SJCRH30 (cell line): Measurements from ENCODE around the gene COPS3. TPM values are rescaled to one million over a fixed set of nuclear protein-coding genes. Genes with fewer than 3 reads are reported as not detected.

Source experiments
- DNase-seq, 2 experiments: peaks; one replicate each; pipeline ENCODE4 v3.0.0-alpha.2; 2015 to 2020
- H3K27ac ChIP-seq: fragments of 250-450 bp; sonication (Bioruptor Pico); 2 replicates; pipeline ENCODE4 v1.5.1; 2020; ENCODE audit warnings: mild to moderate bottlenecking, moderate library complexity
- H3K27me3 ChIP-seq: fragments of 250-450 bp; sonication (Bioruptor Pico); 2 replicates; pipeline ENCODE4 v1.5.1; 2020; ENCODE audit warnings: mild to moderate bottlenecking, moderate library complexity
- H3K36me3 ChIP-seq: fragments of 250-450 bp; sonication (Bioruptor Pico); 2 replicates; pipeline ENCODE4 v1.5.1; 2020; ENCODE audit warnings: mild to moderate bottlenecking, moderate library complexity
- H3K4me1 ChIP-seq: fragments of 250-450 bp; sonication (Bioruptor Pico); 2 replicates; pipeline ENCODE4 v1.5.1; 2020; ENCODE audit warnings: mild to moderate bottlenecking, moderate library complexity
- H3K4me3 ChIP-seq: fragments of 250-450 bp; sonication (Bioruptor Pico); 2 replicates; pipeline ENCODE4 v1.5.1; 2020; ENCODE audit warnings: mild to moderate bottlenecking, moderate library complexity
- H3K9me3 ChIP-seq: fragments of 250-450 bp; sonication (Bioruptor Pico); replicated peaks from 2 replicates; pipeline ENCODE4 v1.5.1; 2020; ENCODE audit warnings: mild to moderate bottlenecking, moderate library complexity
- total RNA-seq: library from RNA; depleted of rRNA; stranded (reverse); fragments of >200 nt; shearing (Covaris generic); gene quantifications from 2 replicates; pipeline ENCODE4 v1.2.3, GENCODE V29; 2014

The COPS3 gene
- total RNA-seq, 1 experiment from 2014 or later: 395 TPM

- Histone ChIP-seq H3K4me3 (no peak overlapping the region), H3K27me3 (no peaks in the 10 kb centered on the region), H3K9me3 (no peaks in the 10 kb centered on the region), H3K4me1 (no peaks in the 10 kb centered on the region), H3K27ac (no peak overlapping the region), H3K36me3 (peaks cover 98% of the 10 kb centered on the region)
- DNase-seq: no peak
Observed at GRCh38 chr17:17226451-17227265, 54.4 kb downstream of the COPS3 start.

GRCh38 chr17:17225901-17226300, 55.1 kb downstream of the COPS3 start:
- peaks cover 98% of the 10 kb centered on the region for H3K36me3 ChIP-seq
- H3K27me3 ChIP-seq: no peaks in the 10 kb centered on the region

GRCh38 chr17:17224137-17224536, 56.9 kb downstream of the COPS3 start:
- H3K27me3 ChIP-seq: no peaks in the 10 kb centered on the region
- H3K9me3 ChIP-seq: no peaks in the 10 kb centered on the region
- H3K4me1 ChIP-seq: no peaks in the 10 kb centered on the region
- DNase-seq: no peak
- no peak overlapping the region for H3K27ac ChIP-seq
- H3K4me3 ChIP-seq: no peak overlapping the region
- H3K36me3 ChIP-seq: peaks cover 96% of the 10 kb centered on the region

More at GRCh38 chr17:17225901-17226300, 55.1 kb downstream of the COPS3 start:
- no peak overlapping the region for H3K27ac ChIP-seq
- no peaks in the 10 kb centered on the region for H3K9me3 ChIP-seq
- no peaks in the 10 kb centered on the region for H3K4me1 ChIP-seq
- H3K4me3 ChIP-seq: no peak overlapping the region
- no peak for DNase-seq

GRCh38 chr17:17223736-17224135, 57.3 kb downstream of the COPS3 start:
- H3K27me3 ChIP-seq: no peaks in the 10 kb centered on the region

GRCh38 chr17:17221329-17221728, 59.7 kb downstream of the COPS3 start:
- DNase-seq: no peak
- Histone ChIP-seq H3K36me3 (peaks cover 95% of the 10 kb centered on the region), H3K4me1 (no peaks in the 10 kb centered on the region), H3K27ac (no peak overlapping the region), H3K27me3 (no peaks in the 10 kb centered on the region), H3K4me3 (no peak overlapping the region), H3K9me3 (no peaks in the 10 kb centered on the region)

More at GRCh38 chr17:17223736-17224135, 57.3 kb downstream of the COPS3 start:
- Histone ChIP-seq H3K4me1 (no peaks in the 10 kb centered on the region), H3K36me3 (peaks cover 95% of the 10 kb centered on the region), H3K9me3 (no peaks in the 10 kb centered on the region), H3K4me3 (no peak overlapping the region), H3K27ac (no peak overlapping the region)
- DNase-seq: no peak

GRCh38 chr17:17220529-17220928, 60.5 kb downstream of the COPS3 start:
- Histone ChIP-seq H3K4me3 (no peak overlapping the region), H3K27ac (no peak overlapping the region), H3K27me3 (no peaks in the 10 kb centered on the region), H3K4me1 (no peaks in the 10 kb centered on the region), H3K36me3 (peaks cover 95% of the 10 kb centered on the region), H3K9me3 (no peaks in the 10 kb centered on the region)
- DNase-seq: no peak

- no peak overlapping the region for H3K27ac ChIP-seq
- H3K4me1 ChIP-seq: no peaks in the 10 kb centered on the region
- no peaks in the 10 kb centered on the region for H3K27me3 ChIP-seq
- H3K36me3 ChIP-seq: peaks cover 93% of the 10 kb centered on the region
- H3K9me3 ChIP-seq: no peaks in the 10 kb centered on the region
- H3K4me3 ChIP-seq: no peak overlapping the region
- no peak for DNase-seq
Observed at GRCh38 chr17:17217995-17218394, 63.1 kb downstream of the COPS3 start.

- H3K27me3 ChIP-seq: no peaks in the 10 kb centered on the region
- peaks cover 93% of the 10 kb centered on the region for H3K36me3 ChIP-seq
- H3K9me3 ChIP-seq: no peaks in the 10 kb centered on the region
- H3K27ac ChIP-seq: no peak overlapping the region
- no peaks in the 10 kb centered on the region for H3K4me1 ChIP-seq
- H3K4me3 ChIP-seq: no peak overlapping the region
- no peak for DNase-seq
Observed at GRCh38 chr17:17216776-17217175, 64.3 kb downstream of the COPS3 start.

- Histone ChIP-seq H3K27ac (no peak overlapping the region), H3K9me3 (no peaks in the 10 kb centered on the region), H3K27me3 (no peaks in the 10 kb centered on the region), H3K36me3 (peaks cover 93% of the 10 kb centered on the region), H3K4me1 (no peaks in the 10 kb centered on the region), H3K4me3 (no peak overlapping the region)
- DNase-seq: no peak
Observed at GRCh38 chr17:17216236-17216635, 64.8 kb downstream of the COPS3 start.

- Histone ChIP-seq H3K4me1 (no peaks in the 10 kb centered on the region), H3K27me3 (no peaks in the 10 kb centered on the region), H3K36me3 (peaks cover 93% of the 10 kb centered on the region), H3K27ac (no peak overlapping the region), H3K9me3 (no peaks in the 10 kb centered on the region), H3K4me3 (no peak overlapping the region)
- DNase-seq: no peak
Observed at GRCh38 chr17:17215575-17215974, 65.5 kb downstream of the COPS3 start.

- Histone ChIP-seq H3K27me3 (no peaks in the 10 kb centered on the region), H3K4me1 (no peaks in the 10 kb centered on the region), H3K27ac (no peak overlapping the region), H3K9me3 (no peaks in the 10 kb centered on the region), H3K4me3 (no peak overlapping the region), H3K36me3 (peaks cover 87% of the 10 kb centered on the region)
- DNase-seq: no peak
Observed at GRCh38 chr17:17214646-17215436, 66.2 kb downstream of the COPS3 start.

GRCh38 chr17:17213775-17214174, 67.3 kb downstream of the COPS3 start:
- Histone ChIP-seq H3K36me3 (peaks cover 79% of the 10 kb centered on the region), H3K4me1 (no peaks in the 10 kb centered on the region), H3K27me3 (no peaks in the 10 kb centered on the region), H3K4me3 (no peak overlapping the region), H3K9me3 (no peaks in the 10 kb centered on the region), H3K27ac (no peak overlapping the region)
- DNase-seq: no peak

- H3K36me3 ChIP-seq: peaks cover 24% of the 10 kb centered on the region
- peaks cover 7% of the 10 kb centered on the region for H3K4me1 ChIP-seq
- DNase-seq: no peak
- no peaks in the 10 kb centered on the region for H3K27me3 ChIP-seq
- H3K4me3 ChIP-seq: no peak overlapping the region
- no peak overlapping the region for H3K27ac ChIP-seq
- no peaks in the 10 kb centered on the region for H3K9me3 ChIP-seq
Observed at GRCh38 chr17:17207998-17208397, 73.0 kb downstream of the COPS3 start.

- no peaks in the 10 kb centered on the region for H3K27me3 ChIP-seq
- H3K27ac ChIP-seq: no peak overlapping the region
- peaks cover 21% of the 10 kb centered on the region for H3K36me3 ChIP-seq
- H3K4me3 ChIP-seq: peak overlapping the region; percentile 64
- no peaks in the 10 kb centered on the region for H3K9me3 ChIP-seq
- peaks cover 7% of the 10 kb centered on the region for H3K4me1 ChIP-seq
- DNase-seq: no peak
Observed at GRCh38 chr17:17206913-17207335, 74.1 kb downstream of the COPS3 start.
